NCI-H2107 treated with DMSO at 0.1 percent for 48 hours (cell line): ENCODE results near the gene ADGRG1.
"Not testable (repeated sequence)": the region's sequence is repeated elsewhere in the genome, so short reads cannot be mapped to it uniquely, and the experiment has no call there.

Source experiments
- DNase-seq: peaks from one replicate; lab custom pipeline; 2025; ENCODE audit not compliant: unreplicated experiment; lab: John Stamatoyannopoulos, UW

The ADGRG1 gene

GRCh38 chr16:57695680-57696069 is 67.2 kb downstream of the ADGRG1 start:
- DNase-seq: no peak

- DNase-seq: no peak
These were observed 67.8 kb downstream of the ADGRG1 start for GRCh38 chr16:57696240-57696639.

GRCh38 chr16:57697896-57698537 is 69.6 kb downstream of the ADGRG1 start:
- no peak for DNase-seq

GRCh38 chr16:57698812-57699405 is 70.5 kb downstream of the ADGRG1 start:
- no peak for DNase-seq

GRCh38 chr16:57699481-57699880 is 71.1 kb downstream of the ADGRG1 start:
- no peak for DNase-seq

- DNase-seq: no peak
These were observed 71.5 kb downstream of the ADGRG1 start for GRCh38 chr16:57699899-57700298.

- DNase-seq: no peak
These were observed 72.5 kb downstream of the ADGRG1 start for GRCh38 chr16:57700781-57701551.

GRCh38 chr16:57701759-57702371 is 73.4 kb downstream of the ADGRG1 start:
- no peak for DNase-seq

- no peak for DNase-seq
These were observed 75.1 kb downstream of the ADGRG1 start for GRCh38 chr16:57703416-57704010.

GRCh38 chr16:57704011-57704904 is 75.8 kb downstream of the ADGRG1 start:
- no peak for DNase-seq

GRCh38 chr16:57704905-57705852 is 76.7 kb downstream of the ADGRG1 start:
- no peak for DNase-seq

GRCh38 chr16:57706717-57707116 is 78.3 kb downstream of the ADGRG1 start:
- DNase-seq: no peak

GRCh38 chr16:57707331-57707730 is 78.9 kb downstream of the ADGRG1 start:
- DNase-seq: no peak

- DNase-seq: no peak
These were observed 79.7 kb downstream of the ADGRG1 start for GRCh38 chr16:57708168-57708567.

GRCh38 chr16:57709663-57710062 is 81.2 kb downstream of the ADGRG1 start:
- no peak for DNase-seq

GRCh38 chr16:57711346-57711745 is 82.9 kb downstream of the ADGRG1 start:
- DNase-seq: no peak

- DNase-seq: no peak
These were observed 83.6 kb downstream of the ADGRG1 start for GRCh38 chr16:57711993-57712392.

GRCh38 chr16:57712569-57712968 is 84.1 kb downstream of the ADGRG1 start:
- not testable (repeated sequence) for DNase-seq

- no peak for DNase-seq
These were observed 85.2 kb downstream of the ADGRG1 start for GRCh38 chr16:57713596-57713995.
